ENCODE measurements around the gene LRRC28.

The LRRC28 gene

DNA sequence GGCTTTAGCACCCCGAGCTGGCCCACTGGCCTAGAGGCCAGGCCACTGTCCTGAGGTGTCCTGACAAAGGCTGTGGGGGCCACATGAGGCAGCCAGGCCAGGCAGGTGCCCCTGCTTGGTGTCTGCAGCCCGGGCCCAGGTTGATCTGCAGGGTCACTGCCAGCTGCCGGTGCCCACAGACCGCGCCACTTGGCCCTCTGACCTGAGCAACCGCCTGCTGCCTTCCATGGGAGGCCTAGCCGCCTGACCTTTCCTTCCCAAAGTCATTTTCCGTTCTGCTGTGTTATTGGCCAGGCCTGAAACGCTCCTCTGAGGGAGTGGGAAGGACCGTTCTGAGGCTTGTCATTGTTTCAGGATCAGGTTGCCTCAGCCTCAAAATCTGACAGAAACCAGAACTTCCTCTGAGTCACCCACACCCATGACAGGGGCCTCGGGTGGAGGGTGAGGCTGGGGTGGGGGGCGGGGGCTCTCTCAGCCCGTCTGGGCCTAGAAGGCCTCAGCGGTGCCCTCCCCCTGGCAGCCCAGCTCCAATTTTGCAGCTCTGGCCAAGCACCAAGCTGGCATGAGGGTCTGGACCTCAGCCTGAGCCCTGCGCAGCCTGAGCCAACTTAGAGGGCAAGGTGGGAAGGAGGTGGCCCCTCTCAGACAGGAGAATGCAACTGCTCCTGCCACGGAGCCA, 173.8 kb downstream of the LRRC28 start:
- DNase-seq = peak; percentile 34 to 53

DNA sequence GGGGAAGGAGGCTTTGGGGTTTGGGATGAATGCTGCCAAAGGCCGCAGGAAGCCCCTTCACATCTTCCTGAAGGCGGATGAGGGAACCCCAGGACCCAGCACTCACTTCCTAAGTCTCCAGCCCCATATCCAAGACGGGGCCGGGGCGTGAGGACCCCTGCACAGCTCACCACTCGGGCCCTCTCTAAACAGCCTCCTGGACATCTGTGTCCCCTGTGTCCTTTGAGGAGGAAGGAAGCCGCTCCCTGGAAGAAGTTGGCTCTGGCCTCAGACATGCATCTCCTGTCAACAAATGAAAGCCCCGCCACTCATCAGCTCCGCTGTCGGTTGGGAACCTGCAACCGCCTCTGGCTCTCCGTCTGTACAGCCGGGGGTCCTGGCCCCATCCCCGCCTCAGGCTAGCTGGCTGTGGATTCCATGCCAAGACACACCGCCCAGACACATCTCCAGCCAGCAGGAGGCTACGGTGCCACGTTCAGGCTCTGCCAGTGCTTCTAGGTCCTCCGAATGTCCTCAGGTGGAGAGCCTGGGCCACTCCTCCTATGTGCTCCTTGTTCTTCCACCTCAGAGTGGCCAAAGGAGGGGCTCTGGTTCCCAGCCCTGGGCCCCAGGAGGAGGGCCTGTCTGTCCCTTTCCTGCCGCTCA, 174.5 kb downstream of the LRRC28 start:
- no peak for DNase-seq

DNA sequence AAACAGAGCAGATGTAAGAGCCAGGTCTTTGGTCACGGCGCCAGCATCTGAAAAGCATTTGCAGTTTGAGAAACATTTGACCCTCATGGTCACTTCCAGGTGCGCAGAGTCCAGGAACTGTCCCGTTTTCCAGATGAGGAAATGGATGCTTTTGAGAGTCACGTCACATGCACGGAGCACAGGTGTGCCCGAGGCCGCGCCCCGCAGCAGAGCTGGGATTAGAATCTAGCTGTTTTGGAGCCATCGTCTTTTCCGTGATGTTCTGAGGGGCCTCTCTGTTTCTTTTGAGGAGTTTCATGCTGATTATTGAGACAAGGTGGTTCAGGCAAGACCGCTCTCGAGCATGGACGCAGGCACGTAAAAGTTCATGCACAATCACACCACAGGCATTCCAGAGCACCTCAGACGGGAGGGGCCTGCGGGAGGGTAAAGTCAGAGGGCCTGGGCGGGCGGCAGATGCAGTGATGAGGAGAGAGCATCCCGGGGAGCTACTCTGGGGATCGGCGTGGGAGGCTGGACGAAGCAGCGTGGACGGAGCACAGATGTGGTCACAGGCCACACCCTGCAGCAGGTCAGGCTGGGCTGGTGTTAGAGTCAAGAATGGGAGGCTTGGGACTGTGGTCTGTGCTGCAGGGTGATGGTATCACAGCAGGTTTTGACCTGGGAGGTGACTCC, 175.3 kb downstream of the LRRC28 start:
- no peak for DNase-seq

DNA sequence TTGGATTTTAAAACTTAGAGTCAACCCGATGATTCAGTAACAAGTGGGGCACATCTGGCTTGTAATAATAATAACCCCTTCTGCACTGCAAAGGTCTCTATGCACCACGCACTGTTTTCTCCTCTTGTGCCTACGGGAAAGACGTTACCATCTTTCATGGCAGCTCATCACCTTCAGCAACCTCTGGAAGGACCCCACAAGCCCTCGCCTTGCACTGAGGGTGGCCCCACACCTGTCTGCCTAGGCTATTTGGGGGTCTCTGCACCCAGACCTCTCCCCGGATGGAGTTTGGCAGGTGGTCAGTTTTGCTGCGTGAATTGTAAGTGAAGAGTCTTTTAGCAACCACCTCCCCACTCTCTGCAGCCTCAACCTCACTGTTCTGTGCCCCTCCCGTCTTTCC, 175.9 kb downstream of the LRRC28 start:
- no peak for DNase-seq

DNA sequence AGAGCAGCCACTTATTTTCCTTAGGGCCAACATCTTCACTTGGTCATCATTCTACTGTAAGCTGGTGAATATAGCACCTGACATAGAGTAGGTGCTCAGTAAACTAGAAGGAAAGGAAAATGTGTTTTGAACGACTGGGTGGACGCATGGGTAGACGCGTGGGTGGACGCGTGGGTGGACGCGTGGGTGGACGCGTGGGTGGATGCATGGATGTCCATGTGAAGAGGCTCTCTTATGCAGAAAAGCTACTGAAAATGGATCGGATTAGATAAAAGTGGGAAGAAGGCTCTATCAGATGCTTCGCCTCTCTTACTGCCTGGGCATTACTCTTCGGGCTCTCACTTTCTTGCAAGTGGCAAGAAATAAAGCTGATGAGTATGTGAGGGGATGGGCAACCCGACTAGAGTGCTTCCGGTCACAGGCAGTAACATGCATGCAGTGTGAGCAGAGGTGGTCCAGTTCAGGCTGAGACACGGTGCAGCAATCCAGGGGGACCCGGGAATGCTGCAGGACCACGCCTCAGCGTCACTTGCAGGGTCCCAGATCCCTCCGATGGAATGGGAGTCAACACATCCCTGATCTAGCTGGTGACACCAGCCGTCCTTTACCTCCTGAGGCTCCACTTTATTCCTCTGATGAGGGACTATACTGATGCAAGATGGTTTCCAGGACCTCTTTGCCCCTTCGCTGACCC, 176.5 kb downstream of the LRRC28 start:
- no peak for DNase-seq

DNA sequence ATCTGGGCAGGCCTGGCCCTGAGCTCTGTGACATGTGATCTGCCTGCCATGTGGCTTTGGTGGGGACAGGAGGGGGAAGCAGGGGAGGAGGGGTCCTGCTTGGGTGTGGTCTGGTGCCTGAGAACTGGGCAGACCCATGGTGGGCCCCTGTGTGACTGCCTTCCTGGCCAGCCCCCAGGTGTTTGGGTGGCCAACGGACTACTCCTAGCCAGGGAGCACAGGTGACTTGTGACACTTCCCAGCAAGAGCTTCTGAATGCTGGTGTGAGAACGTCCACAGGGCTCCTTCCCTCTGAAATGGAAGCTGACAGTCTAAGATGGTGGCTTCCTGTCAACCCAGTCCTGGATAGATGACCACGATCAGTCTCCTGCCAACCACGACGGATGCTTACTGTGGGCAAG, 178.4 kb downstream of the LRRC28 start:
- DNase-seq = no peak

DNA sequence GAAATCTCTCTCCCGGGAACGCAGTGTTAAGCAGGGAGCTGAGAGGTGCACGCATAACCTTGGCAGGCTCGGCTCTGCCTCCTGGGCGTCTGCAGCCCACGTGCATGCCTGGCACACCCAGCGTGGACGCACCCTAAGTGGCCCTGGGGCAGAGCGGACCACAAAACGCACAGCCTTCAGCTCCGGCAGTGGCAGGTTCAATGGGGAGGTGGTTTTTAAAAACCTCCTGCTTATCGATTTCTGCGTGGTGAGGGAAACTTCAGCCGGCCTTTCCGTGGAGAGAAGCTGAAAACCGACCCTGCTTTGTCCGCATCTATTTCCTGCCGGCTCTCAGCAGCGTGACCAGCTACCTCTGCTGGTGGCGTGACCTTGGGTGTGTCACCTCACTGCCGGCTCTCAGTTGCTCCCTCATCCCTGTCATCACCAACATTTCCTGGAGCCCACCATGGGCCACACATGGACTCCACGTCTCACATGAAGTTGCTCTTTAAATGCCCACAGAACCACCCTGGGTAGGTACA, 179.7 kb downstream of the LRRC28 start:
- DNase-seq = no peak

DNA sequence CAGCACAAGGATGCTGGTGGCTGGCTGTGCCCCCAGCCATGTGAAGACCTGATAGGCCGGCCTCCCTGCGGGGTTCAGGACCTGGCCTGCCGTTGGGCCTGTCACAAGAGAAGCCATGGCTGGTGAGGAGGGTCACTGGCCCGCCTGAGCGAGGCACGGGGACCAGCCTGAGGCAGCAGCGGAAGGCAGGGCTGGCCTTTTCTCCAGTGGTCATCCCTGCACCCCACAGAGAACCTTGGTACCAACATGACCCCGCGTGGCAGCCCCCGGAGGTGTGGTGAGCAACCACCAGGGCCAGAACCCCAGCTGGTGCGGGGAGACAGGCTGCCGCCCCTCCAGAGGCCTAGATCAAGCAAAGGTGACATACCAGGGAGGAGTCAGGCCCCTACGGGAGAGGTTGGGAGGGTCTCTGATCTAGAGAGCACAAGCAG, 180.4 kb downstream of the LRRC28 start:
- no peak for DNase-seq

DNA sequence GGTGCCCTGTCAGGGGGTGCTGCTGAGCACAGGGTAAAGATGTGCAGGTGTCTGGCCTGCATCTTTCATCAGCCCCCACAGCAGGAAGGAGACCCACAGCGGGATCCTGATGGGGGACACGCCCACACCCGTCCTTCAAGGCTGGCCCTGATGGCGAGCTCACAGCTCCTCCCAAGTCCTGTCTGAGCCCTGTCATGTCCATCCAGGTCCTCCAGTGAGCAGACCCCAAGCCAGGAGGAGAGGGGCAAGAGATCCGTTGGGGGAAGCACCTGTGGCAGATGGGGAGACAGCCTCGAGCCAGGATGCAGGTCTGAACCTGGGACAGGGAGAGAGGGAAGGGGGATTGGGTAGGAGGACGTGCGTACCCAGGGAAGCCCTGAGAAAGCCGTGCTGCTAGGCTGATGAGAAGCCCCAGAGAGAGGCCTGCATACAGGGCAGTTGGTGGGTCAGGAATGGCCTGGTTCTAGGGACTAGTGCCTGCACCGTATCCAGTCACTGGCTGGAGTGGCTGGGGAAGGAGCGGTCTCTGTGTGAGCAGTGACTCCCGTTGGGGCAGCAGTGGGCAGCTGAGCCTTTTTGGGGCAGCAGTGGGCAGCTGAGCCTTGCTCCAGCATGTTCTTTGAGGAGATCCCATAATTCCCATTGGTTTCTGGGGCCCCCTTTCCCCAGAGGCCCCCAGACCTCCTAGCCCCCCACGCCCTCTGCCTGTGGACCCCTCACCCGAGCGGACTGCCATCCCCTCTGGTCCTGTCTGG, 181.2 kb downstream of the LRRC28 start:
- DNase-seq = no peak

DNA sequence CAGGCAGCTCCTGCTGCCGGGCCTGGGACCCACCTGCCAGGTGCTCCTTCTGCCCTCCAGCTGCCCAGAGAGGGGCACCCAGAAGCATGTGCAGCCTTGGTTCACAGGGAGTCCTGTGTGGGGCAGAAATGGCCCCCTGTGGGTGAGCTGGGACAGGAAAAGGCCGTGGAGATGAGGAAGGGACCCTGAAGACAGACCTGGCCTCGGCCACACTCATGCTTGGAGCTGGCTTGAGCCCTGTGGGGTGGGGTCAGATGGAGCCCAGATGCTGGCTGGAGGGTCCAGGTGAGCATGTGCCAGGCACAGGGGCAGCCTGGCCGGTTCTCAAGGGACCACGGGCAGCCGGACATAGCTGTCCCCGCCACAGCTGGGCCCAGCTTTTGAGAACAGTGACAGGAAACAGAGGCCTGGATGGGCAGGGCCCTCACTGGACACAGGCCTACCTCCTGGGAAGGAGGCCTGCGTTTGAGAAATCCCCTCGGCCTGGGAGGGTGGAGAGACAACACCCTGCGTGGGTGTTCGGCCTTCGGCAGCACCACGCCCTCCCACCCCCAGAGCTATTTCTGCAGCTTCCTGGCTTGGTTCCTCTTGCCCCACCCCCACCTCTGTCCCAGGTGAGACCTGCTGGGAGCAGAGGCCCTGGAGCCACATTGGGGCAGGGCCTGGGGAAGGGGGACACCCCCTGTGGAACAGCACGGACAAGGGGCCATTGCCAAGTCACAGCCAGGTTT, 181.9 kb downstream of the LRRC28 start:
- no peak for DNase-seq

DNA sequence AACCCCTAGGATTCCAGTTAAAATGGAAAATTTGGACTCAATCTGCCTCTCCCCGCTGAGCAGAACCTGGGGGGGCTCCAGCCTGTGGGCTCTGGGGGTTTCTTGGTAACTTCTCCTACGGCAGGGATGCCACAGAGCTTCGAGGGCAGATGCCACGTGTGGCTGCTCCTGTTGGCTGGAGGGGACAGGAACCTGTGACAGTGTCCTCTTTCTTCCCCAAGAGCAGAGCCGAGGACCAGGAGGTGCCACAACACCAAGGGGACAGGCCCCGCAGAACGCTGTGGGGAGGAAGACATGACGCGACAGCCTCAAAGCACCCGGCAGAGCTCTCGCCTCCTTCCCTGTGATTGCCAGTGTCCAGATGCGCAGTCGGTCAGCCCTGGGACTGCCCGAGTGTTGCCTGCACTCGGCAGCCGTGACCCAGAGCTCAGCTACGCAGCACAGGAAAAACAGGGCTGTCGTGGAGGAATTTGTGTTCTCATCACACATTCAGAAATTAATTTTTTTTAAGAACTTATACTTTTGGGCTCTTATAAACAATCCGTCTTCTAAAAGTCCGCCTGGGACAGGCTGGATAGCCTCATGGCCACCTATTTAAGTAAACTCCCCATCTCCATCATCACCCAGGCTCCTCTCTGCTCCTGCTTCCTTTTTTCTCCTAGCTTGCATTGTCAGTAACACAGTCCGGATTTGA, 182.6 kb downstream of the LRRC28 start:
- DNase-seq = no peak

DNA sequence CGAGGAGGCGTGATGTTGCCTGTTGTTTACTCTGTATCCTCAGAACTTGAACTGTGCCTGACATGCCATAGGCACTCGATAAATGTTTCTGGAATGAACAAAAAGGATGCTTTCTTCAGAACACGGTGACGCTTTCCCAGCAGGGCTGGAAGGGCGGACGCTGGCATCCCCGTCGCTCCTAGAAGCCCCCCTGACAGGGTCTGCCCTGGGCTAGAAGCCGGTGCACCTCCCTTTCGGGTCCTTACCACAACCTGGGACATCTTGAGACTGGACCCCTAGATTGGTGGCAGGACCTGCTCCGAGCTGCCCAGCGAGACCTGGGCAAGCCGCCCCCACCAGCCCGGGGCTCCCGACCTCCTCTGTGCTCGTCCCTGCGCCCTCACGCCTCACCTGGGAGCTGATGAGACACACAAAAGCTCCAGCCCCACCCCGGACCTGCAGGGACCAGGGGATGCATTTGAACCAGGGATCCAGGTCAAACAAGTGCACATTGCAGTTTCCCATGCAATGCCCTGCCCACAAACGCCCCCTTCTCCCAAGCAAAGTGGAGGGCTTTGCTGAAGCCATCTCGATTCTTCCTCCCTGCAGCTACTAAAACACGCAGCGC, 183.3 kb downstream of the LRRC28 start:
- DNase-seq = no peak

DNA sequence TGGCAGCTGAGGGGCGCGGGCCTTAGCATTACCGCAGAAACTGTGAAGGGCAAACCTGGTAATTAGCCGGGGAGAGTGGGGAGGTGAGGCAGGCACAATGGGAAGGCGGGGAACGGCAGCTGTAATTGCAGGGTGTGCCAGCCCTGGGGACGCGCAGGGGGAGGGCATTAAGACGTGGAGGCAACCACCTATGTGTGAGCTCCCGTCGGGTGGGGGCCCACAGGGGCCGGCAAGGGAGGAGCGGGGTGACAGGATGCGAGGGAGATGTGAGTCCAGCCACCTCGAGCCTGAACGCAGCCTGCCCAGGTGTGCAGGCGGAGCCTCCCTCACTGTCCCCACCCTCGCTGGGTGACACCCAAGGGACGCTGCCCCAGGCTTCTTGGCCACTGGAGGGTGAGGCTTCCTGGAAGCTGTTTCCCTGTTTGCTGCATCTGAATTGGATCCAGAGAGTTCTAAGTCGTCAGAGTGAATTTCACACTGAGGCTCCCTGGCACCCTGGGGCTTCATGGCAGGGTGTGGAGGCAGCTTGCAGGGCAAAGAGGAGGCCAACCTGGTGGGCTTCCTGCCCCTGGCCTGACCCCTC, 183.9 kb downstream of the LRRC28 start:
- DNase-seq = no peak

DNA sequence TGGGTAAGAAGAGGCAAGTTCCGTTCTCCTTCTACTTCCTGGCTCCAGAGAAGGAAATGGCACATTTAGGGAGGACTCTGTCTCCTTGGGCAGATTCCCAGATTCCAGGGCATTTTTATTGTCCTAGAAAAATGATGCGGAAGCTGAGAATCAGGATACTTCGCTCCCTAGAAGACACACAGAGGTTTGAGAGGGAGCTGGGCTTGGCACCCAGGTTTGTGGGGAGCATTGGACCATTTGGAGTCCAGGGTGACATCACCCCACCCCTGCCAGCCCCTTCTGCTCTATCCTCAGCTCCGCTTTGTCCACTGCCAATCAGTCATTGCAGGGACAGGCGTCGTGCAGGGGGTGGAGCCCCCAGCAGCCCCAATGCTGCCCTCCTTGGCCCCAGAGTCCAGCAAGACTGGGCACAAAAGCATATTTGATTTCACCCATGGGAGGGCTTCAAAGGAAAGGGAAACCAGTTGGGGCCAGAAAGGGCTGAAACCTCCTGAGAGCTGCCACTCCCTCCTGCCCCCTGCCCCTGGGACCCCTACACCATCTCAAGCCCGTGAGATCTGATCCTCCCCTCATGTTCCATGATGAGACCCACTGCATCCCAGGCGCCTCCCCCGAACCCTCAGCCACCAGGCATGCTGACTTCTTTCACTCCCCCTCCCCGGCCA, 184.7 kb downstream of the LRRC28 start:
- DNase-seq = no peak

DNA sequence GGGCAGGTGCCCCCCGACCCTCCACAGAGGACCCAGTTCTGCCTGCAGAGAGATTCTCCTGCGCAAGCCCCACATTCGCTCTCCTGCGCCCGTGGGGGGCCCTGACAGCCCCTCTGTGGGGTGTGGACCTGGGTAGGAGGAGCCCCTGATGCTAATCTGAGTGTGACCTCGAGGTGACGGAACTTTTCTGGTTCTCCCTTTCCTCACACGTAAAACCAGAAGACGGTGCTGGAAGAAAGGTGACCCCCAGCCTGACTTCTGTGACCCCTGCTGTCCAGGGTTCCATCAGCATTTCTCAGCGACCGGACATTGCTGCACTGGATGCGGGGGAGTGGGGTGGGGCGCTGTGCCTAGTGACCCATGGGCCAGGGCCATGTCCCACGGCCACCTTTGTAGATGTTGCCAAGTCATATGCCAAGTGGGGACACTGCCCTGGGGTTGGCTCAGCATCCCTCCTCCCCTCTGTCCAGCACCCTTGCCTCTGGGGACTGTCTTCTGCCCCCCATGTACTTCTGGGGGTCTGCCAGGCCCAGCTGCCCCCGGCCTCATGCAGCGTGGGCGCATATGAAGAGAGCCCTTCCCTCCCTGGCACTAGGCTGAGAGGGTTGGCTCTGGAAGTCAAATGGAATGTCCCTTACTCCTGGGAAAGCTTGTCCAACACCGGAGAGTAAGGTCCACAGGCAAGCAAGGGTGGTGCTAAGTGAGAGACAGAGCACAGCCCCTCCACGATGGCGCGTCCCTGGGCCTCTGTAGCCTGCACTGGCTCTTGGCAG, 185.4 kb downstream of the LRRC28 start:
- DNase-seq = no peak

DNA sequence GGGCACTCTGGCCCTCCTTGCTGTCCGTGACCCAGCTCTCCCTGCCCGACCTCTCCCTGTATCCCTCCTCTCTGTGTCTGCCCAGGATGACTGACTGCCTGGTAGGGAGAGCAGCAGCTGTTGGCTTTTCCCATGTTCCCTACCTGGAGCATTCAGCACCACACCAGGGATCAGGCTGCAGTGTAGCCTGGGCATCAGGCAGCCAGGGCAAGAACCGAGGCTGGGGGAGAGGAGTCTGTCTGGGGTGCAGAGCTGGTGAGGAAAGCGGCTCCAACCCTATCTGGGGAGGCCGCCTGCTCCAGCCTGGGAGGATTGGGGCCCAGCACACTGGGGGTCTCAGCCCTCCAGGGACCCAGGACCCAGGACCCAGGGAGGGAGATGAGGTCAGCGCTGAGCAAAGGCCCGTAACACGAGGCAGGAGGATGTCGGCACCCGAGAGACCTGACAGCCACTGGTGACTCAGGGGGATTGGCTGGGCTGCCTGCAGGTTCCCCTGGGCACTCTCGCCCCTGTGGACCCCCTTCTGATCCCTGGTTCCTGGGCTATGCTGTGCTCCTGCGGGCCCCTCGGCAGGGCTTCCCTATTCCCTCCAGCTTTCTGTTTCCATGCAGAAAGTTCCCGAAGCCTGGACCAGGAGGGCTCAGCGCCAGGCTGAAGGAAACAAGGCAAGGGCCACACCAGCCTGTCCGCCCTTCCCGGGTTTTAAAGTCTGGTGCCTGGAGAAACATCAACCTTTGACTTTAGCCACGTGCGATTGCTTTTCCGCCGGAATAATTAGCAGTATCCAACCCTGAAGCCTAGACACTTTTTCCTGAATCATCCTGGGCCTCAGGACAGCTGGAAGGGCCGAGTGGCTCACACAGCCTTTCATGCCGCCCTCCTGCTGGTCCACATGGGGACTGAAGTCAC, 186.3 kb downstream of the LRRC28 start:
- no peak for DNase-seq

DNA sequence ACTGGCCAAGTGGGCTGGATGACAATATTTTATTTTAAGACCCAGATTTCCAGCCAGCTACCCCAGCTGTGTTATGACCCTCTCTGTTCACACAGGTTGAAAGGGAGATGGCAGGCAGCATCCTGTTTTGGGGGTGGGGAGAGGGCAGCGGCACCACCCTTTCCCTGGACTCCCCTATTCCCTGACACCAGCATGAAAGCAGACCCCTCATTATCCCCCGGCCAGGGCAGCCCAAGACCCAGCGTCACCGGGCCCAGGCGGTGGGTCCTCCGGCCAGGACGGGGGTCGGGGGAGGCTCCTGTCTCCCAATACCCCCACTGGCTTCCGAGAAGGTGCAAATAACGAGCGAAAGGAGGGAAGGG, 186.9 kb downstream of the LRRC28 start:
- no peak for DNase-seq
